Ovary (tissue), 9 donors: ENCODE data around the gene PHF21A. TPM values are rescaled to one million over a fixed set of nuclear protein-coding genes. Genes with fewer than 3 reads are reported as not detected.

ENCODE experiments used
- DNase-seq, 5 donors: peaks; one replicate each; pipeline ENCODE4 v3.0.0-alpha.2; 2019 to 2020
- H3K27ac ChIP-seq, 2 donors: fragments of 200-600 bp; one replicate each; pipeline versions ENCODE4 v1.5.1 to v1.8.0; 2019 to 2022
- H3K27me3 ChIP-seq: fragments of 200-600 bp; one replicate; pipeline ENCODE4 v1.8.0; 2022
- H3K36me3 ChIP-seq: fragments of 200-600 bp; sonication (generic); one replicate; pipeline ENCODE4 v1.5.1; 2019
- H3K4me1 ChIP-seq: one replicate; pipeline ENCODE4 v1.8.1; 2013; ENCODE audit warnings: mild to moderate bottlenecking, moderate library complexity; ENCODE audit not compliant: insufficient read depth
- H3K4me3 ChIP-seq: fragments of 200-600 bp; sonication (generic); one replicate; pipeline ENCODE4 v1.5.1; 2017
- H3K9me3 ChIP-seq, 2 donors: fragments of 200-600 bp in 1 of 2; sonication (generic) in 1 of 2; one replicate each; pipeline versions ENCODE4 v1.5.1 to v1.8.1; 2013 to 2019; ENCODE audit warnings: mild to moderate bottlenecking in 1 of 2, moderate library complexity in 1 of 2
- EP300 ChIP-seq: sonication (generic); formaldehyde crosslinking; IDR thresholded peaks from one replicate; pipeline ENCODE4 v1.6.1; 2017; ENCODE audit warnings: antibody characterized with exemption
- POLR2A ChIP-seq: fragments of 450-650 bp; IDR thresholded peaks from one replicate; pipeline ENCODE4 v1.6.1; 2017; ENCODE audit warnings: antibody characterized with exemption, mild to moderate bottlenecking, moderate library complexity
- WGBS, 3 donors: extraction: QIAGEN DNeasy Blood & Tissue Kit in 1 of 3; methylation state at CpG; one replicate each; pipeline versions ENCODE4 v1.1.5 to v1.1.7; 2013 to 2017; 5-methylcytosine and 5-hydroxymethylcytosine counted together
- intact Hi-C, 4 donors: fragments of 100-400 bp; cut with DNase I; formaldehyde crosslinking; loops; one replicate each; pipeline versions ENCODE4 v1.11.0 to v1.15.1; 2022 to 2023
- polyA plus RNA-seq, 2 donors: library from polyadenylated mRNA; stranded (reverse); fragments of 200-250 nt in 1 of 2; fragments of 350-450 nt in 1 of 2; fragmentation: Illumina TruSeq in 1 of 2; extraction: RNeasy Lipid Tissue Mini Kit (QIAGEN cat#74804) in 1 of 2; gene quantifications; one replicate each; pipeline ENCODE4 v1.2.3, GENCODE V29; 2013 to 2014
- total RNA-seq, 7 donors: library from RNA; depleted of rRNA in 2 of 7; stranded (reverse); fragments of >200 nt in 2 of 7; fragmentation: NEBNext Ultra II Directional in 3 of 7; extraction: Animal tissue kit (Norgen Biotek cat#: 25700) in 3 of 7; gene quantifications; one replicate each; pipeline versions ENCODE4 v1.1.0 to v1.2.4, GENCODE V29; 2016 to 2023
- TF ChIP-seq, protein P1 (sequence below), 3 donors: fragments of 450-650 bp in 2 of 3; fragments of 200-600 bp in 1 of 3; IDR thresholded peaks; one replicate each; pipeline versions ENCODE4 v1.5.1 to v1.8.0; 2016 to 2022; ENCODE audit warnings: antibody characterized with exemption in 3 of 3, mild to moderate bottlenecking in 1 of 3
- donor health status: DM: no; HTN: no; CAD: no; lungs with moderate emphysema.
- donor health status: DM: no; HTN: no; CAD: no.
- donor health status: Bipolar disorder and iron deficiency.
- donor health status: DM: yes; HTN: yes; CAD: no.
- donor health status: DM: no; HTN: no; CAD: no.
- donor health status: DM: yes; HTN: yes; CAD: no.

Gene PHF21A
- total and polyA plus RNA-seq, 9 donors: 20.6 to 76.0 (median 58.2) TPM

DNA sequence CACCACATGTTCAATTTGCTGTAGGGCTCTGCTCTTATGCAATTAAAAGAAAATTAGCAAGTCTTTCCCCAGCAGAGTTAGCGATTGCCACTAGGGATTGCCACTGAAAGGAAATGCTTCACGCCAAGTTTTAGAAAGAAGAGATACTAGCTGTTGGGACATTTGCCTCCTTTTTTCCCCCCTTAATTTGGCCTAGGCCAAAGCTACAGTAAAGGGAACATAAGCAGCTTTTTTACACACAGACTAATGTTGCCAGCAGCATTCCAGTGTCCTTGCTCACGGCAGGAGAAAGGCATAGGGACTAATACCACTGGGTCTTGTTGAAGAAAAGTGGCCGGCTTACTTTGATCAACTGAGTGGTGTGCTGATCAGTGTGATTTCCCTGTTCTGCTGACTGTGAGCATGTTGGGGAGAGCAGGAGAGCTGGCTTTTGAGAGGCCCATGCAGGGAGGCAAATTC, 71.2 kb downstream of the PHF21A start:
- no peaks in the 10 kb centered on the region for H3K27me3 ChIP-seq
- no peak overlapping the region for H3K4me3 ChIP-seq
- 28 to 33% (median 33%) methylated on average over 4 of the region's 4 CpGs for WGBS, 3 donors
- peak in 3 of 5 donors; percentile 34 to 48 (median 47) for DNase-seq
- H3K36me3 ChIP-seq: no peaks in the 10 kb centered on the region
- TF ChIP-seq, protein P1, sequence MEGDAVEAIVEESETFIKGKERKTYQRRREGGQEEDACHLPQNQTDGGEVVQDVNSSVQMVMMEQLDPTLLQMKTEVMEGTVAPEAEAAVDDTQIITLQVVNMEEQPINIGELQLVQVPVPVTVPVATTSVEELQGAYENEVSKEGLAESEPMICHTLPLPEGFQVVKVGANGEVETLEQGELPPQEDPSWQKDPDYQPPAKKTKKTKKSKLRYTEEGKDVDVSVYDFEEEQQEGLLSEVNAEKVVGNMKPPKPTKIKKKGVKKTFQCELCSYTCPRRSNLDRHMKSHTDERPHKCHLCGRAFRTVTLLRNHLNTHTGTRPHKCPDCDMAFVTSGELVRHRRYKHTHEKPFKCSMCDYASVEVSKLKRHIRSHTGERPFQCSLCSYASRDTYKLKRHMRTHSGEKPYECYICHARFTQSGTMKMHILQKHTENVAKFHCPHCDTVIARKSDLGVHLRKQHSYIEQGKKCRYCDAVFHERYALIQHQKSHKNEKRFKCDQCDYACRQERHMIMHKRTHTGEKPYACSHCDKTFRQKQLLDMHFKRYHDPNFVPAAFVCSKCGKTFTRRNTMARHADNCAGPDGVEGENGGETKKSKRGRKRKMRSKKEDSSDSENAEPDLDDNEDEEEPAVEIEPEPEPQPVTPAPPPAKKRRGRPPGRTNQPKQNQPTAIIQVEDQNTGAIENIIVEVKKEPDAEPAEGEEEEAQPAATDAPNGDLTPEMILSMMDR (IDR thresholded peaks at IDR 0.05): no peak
- TF ChIP-seq POLR2A (no peak), EP300 (no peak)
- peaks cover 10% of the 10 kb centered on the region for H3K4me1 ChIP-seq
- intact Hi-C loops: no loop called here
- no peaks in the 10 kb centered on the region for H3K9me3 ChIP-seq
- no peak overlapping the region for H3K27ac ChIP-seq

DNA sequence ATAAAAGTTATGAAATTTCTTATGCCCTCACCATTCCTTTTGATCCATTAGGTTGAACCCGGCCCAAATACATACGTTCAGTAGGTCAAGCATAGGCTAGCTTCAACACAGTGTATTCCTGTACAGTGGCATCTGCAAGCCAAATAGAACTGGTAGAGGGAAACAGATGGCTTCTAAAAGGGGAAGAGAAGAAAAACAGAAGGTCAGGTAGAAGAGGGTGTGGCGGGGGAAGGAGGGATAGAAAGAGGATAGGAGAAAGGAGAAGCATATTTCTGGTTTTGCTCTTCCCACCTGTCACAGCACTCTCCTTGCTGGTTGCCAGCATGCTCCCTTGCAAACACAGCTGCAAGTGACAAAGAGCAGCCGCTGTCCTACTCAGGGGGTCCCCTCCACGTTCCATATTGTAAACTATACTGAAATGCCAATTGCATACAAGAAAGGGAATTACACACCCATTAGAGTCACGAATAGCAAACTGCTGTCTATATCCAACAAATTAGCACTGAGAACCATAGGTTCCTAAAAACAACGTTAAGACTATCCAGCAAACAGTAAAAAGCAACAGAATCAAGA, 71.8 kb downstream of the PHF21A start:
- Histone ChIP-seq H3K9me3 (no peaks in the 10 kb centered on the region), H3K27me3 (no peaks in the 10 kb centered on the region), H3K27ac (no peak overlapping the region), H3K4me3 (no peak overlapping the region), H3K36me3 (no peaks in the 10 kb centered on the region), H3K4me1 (peaks cover 12% of the 10 kb centered on the region)
- intact Hi-C loops: no loop called here
- DNase-seq: no peak
- 85 to 91% (median 91%) methylated on average over 7 of the region's 7 CpGs for WGBS, 3 donors
- TF ChIP-seq, protein P1 (IDR thresholded peaks at IDR 0.05): no peak

DNA sequence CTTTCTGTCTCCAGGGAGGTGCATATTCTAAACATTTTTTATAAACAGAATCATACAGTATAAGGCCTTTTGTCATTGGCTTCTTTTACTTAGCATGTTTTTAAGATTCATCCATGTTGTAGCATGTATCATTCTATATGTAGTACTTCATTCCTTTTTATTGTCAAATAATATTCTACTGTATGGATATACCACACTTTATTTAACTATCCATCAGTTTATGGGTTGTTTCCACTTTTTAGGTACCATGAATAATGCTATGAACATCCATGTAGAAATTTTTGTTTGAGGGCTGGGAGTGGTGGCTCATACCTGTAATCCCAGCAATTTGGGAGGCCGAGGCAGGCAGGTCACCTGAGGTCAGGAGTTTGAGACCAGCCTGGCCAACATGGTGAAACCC, 73.1 kb downstream of the PHF21A start:
- 97 to 100% (median 100%) methylated on average over 1 of the region's 1 CpG for WGBS, 3 donors
- intact Hi-C loops: no loop called here
- no peaks in the 10 kb centered on the region for H3K9me3 ChIP-seq
- no peaks in the 10 kb centered on the region for H3K36me3 ChIP-seq
- no peak overlapping the region for H3K27ac ChIP-seq
- H3K27me3 ChIP-seq: no peaks in the 10 kb centered on the region
- H3K4me3 ChIP-seq: no peak overlapping the region
- peaks cover 12% of the 10 kb centered on the region for H3K4me1 ChIP-seq
- DNase-seq: no peak
- TF ChIP-seq EP300 (no peak), POLR2A (no peak)
- TF ChIP-seq, protein P1 (IDR thresholded peaks at IDR 0.05): no peak

DNA sequence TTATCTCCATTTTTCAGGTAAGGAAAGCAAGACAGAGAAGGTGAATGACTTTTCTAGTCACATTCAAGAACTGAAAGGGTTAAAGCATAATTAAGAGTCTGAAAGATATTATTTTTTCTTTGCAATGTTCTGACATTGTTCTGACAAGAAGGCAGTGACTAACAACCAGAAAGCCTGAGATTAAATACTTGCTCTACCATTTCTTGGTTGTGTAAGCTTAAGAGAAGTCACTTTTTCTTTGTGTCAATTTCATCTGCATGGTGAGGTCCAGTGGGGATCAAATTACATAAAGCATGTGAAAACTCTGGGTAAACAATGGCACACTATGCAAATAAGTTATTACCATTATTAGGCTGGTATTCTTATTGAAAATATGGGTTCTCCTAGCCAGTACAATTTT, 73.7 kb downstream of the PHF21A start:
- H3K9me3 ChIP-seq: no peaks in the 10 kb centered on the region
- TF ChIP-seq, protein P1 (IDR thresholded peaks at IDR 0.05): no peak
- TF ChIP-seq EP300: no peak
- TF ChIP-seq POLR2A: no peak
- H3K27me3 ChIP-seq: no peaks in the 10 kb centered on the region
- intact Hi-C loops: no loop called here
- H3K4me1 ChIP-seq: peaks cover 12% of the 10 kb centered on the region
- DNase-seq: no peak
- H3K27ac ChIP-seq: no peak overlapping the region
- no peak overlapping the region for H3K4me3 ChIP-seq
- H3K36me3 ChIP-seq: no peaks in the 10 kb centered on the region
